ENCODE results near the gene ITGA2.

The ITGA2 gene

DNA sequence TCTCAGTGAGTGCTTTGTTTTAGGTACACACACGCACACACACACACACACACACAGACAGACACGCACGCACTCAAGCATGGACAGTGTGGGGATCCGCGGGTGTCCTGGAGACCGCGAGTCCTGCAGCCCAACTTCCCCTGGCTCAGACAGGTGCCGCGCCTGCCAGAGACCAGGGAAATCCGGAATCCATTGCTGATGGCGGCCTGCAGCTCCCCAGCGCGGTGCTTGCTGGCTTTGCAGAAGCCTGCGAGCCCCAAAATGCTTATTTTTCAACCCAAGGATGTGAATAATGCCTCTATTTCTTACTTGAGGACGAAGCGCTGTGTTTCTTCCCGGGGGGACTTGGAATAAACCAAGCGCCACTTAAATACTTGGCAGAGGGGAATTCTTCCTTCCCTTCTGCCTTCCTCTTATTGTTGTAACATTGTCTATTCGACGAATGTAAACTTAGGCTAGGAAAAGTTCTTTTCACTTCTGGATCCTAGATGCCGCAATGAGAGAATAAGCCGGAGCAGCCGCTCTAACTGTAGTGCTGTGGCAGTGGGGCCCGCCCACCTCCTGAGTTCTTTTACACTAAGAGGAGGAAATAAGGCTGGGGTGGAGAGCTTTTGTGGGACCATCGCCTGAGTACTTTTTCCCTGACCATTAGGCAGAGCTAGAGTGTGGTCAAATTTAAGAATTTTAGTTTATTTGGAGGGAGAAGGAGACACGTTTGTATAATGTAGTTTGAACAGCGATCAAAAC, 802 bp downstream of the ITGA2 start:
- no peak for DNase-seq

DNA sequence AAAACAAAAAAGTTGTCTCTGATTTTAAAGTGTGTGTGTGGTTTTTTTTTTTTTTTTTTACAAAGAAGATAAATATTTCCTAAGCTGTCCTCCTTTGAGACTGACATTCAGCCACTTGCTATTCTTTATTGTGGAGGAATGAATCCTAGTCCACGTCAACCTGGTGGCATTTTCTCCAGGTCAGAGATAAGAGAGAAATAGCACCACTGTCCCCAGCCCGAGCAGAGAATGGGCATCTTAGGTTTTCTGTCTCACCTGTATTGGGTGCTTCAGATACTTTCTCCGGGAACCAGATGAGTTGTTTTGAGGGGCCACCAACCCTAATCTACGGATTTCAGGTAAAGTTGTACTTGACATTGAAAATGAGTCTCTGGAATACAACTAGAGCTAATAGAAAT, 1.4 kb downstream of the ITGA2 start:
- no peak for DNase-seq

DNA sequence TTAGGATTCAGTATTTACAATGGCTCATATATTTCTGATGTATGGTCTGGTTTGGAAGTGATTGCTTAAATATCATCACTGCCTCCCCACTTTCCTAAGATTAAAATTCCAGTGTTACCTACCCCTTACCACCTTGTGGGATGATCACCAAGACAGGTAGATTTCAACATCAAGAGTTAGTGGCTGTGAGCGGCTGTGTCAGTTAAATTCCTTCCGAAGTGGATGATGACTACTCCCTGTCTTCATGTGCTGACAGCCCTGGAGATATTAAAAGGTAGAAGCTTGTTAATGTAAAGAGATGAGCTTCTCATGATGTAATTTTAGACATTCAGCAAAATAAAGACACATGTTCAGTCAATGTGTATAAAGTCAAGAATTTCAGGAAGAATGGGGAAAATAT, 4.2 kb downstream of the ITGA2 start:
- DNase-seq, result no peak

DNA sequence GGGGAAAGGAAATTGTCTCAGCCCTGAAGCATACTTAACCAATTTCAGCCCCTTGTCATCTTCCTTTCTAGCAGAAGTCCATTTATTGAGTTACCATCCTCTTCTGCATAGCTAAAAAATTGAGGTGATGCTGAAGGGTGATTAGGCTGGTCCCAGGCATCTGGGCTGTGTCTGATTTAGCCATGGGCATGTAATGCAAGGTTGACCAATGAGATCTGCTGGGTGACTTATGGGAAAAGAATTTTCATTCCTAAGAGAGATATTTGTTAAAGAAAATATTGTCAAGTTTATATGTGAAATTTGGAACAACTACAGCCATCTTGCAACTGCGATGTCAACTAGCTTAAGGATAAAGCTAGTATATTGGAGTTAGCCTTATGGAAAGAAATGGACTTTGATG, 5.1 kb downstream of the ITGA2 start:
- DNase-seq, result no peak

DNA sequence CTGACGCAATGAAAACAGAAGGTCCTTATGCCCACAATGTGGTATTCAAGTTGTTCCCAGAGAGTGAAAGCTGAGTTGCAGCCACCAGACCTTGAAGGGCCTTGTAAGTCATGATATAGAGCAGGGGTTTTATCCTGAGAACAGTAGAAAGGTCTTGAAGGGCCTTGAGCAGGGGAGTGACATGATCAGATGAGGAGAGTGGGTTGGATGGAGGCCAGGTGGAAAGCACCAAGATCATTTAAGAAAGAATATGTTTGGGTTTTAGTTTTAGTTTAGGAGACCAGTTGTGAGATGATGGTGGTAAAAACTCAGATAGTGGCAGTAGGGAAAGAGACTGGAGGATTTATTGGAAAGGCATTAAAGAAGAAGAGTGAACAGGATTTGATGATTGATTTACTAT, 5.9 kb downstream of the ITGA2 start:
- no peak for DNase-seq

DNA sequence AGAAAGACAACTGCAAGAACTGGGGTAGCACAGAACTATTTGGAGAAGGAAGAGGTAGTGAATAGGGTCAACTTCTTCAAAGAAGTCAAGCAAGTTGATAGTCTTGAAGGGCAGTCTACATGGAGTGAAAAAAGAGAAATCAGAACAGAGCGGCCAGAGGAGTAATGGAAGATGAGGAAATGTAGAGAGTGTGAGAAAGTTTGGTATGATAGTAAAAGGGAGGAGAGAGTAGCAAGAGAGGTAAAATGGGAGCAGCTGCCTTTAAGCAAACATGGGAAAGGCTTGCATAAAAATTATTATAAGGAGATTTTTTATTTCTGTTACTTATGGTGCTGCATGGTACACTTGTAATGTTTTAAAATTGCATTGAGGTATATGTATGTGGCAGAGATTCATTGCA, 6.8 kb downstream of the ITGA2 start:
- DNase-seq, result no peak

DNA sequence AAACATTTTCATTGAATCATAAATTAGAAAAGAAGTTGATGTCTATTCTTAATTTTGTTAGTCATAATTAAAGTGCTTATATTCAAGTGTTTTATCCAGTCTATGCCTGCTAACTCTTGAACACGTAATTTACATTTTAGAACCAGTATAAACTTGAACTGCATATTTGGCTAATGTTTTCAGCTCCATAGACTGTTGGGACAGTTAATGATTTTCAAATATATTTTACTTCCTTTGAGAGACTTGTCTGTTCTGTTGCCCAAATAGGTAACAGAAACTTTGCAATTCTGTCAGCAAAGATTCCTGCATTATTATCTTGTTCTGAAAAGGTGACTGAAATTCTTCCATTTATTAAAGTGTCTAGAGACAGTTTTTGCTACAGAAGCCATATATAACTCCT, 7.8 kb downstream of the ITGA2 start:
- DNase-seq, result no peak

DNA sequence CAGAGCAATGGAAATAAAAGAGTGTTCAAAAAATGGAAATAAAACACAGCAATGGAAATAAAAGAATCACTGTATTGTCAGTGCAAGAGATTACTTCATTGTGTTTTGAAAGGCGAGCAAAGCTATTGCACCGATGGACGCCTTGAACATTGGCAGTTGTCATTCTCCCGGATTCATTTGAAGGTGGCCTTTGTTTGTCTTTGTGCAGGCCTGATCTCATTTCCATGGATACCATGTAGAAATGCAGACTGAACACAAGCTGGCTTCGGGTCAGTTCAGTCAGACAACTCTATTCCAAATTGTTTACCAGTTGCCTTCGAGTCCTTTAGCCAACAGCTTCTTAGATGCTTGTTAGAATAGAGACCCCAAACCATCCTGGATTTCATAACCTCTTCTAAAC, 8.3 kb downstream of the ITGA2 start:
- no peak for DNase-seq

DNA sequence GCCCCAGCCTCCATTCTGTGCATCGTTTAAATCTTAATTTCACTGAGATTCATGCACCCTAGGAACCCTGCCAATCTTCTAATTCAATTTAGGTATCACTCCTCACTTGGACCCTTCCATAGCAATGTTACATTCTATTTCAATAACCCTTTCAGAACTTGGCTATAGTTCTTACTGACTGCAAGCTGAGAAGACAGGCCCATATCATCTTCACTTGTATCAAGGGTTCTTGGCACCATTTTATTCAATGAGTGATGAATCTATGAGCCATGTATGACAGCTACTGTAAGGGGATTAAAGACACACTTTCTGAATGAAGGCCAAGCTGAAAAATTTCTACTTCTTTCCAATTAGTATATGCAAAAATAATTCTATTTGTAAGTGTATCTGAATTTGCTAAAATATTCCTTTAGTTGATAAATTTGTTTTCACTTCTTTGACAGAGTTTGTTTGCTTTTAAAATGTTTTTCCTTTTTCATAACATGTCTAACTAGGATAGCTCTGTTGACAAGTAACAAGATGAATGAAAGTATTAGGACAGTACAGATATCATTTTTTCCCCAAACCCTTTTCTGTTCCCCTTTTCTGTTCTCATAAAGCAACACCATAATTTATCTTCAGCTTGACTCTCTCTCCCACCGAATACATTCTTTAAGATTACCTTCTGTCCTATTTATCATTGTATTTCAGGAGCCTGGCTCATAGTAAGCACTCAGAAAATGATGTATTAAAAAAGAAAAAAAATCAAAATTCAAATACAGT, 9.6 kb downstream of the ITGA2 start:
- no peak for DNase-seq

DNA sequence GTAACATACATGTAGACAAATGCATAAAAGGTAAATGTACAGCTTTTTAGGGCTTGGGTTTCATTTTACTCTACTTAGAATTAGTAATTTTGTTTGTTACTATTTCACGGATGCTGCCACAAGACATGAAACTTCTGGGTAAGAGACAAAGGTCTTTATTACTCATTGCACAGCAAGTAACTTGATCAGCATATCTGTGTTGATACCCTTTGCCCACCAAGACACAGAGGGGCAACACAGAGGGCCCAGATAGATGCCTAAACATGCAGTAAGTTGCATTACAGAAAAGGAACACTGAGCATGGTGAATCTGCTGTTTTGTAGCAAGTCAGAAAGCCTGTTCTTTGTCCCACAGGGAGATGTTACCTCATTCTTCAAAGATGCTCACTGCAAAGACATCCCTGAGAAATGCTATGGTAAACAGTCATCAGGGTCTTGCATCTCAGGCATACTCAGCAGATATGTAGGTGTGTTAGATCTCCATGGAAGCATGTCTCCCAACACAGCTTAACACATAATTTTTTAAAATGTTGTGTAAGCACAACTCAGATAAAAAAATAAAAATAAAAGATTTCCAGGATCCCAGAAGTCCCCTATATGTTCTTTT, 10.3 kb downstream of the ITGA2 start:
- no peak for DNase-seq

DNA sequence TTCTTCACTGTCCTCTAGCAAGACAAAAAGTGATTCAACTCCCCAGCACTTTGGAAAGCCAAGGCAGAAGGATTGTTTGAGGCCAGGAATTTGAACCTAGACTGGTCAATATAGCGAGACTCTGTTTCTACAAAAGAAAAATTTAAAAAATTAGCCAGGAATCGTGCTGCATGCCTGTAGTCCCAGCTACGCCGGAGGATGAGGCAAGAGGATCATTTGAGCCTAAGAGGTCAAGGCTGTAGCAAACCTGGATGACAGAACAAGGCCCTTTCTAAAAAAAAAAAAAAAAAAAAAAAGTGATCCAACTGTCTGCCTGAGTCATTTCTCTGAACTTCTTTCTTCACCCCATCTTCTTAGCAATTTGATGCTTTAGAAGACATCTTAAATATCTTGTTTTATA, 12.4 kb downstream of the ITGA2 start:
- DNase-seq, result no peak

DNA sequence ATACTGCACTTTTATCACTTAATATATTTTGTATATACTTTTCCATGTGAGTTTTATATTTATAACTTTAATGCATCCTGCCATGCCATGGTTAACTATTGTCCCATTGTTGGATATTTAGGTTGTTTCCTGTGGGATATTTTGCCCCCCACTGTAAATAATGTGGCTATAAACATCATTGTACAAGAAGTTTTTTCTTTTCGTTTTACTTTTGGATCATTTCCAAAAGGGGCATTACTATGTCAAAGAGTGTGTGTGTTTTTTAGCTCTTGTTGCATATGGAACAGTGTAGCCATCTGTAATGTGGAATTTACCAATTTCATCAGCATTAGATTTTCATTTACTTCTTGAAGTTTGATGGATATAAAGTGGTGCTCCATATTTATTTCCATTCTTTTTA, 13.3 kb downstream of the ITGA2 start:
- DNase-seq, result no peak

DNA sequence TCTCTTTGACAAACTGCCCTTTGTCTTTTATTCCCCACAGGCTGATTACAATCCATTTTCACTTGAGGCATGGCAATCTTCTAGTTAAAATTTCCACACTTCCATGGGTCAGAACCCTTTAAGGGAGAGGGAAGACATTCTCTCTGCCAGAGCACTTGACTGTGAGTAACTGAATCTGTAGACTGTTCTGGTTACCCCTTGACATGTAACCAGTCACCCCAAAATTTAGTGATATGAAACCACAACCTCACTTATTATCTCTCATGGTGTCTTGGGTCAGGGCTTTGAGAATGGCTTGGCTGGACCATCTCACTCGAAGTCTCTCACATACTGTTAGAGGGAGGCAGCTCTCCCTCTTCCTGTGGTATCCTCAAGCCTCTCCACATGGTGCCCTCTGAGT, 14.0 kb downstream of the ITGA2 start:
- DNase-seq, result no peak

DNA sequence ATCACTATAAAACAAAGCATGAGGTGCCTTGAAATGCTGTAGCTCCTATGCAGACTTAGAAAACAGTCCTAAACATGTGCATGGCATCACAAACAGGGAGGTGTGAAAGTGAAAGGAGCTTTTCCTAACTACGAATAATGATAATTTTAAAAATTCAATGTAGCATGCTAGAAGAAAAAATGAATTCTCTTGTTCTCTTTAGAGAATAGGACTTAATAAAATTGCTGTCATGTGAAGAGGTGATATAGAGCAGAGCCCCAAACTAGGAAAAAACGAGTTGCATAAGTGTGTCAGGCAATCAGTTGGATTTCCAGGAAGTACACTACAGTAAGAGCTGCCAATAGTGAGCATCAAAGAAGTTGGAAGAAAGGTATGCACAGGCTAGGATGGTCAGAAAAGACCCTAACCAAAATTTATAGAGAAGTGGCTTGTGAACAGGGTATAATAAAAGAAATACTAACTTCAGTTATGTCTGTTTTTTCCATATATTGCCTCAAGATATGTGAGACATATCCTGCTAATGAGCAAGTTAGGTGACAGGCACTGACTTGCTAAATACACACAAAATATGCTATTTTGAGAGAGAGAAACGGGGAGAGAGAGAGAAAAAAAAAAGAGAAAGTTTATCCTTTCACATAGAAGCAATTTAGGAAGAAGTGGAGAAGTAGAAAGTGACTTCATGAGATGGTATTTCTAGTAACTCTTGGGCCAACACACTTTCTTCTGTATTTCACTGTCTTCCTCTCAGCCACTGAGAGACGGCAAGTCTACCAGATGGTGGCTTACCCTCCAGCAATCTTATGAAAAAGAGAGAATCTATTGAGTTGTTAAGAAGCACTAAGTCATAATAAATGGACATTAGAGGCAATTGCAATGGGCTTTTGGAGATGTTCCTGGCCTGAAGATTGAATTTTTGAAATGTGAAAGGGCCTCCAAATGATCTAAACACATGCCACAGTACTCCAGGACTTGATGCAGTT, 18.0 kb downstream of the ITGA2 start:
- DNase-seq, result no peak

DNA sequence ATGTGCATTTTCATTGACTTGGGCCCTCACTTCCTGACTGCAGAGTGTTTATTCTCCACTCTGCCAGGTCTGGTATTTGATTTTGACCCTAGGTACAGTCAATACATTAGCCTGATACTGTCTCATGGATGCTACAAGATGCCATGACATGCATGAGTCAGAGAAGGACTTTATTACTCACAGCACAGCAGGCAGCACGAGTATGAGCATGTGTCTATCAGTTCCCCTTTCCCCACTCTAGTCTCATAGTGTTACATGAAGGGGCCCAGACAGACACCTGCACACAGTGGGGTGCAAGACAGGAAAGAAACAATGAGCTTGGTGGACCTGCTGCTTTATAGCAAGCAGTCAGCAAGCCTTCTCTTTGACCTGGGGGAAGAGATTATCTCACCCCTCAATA, 19.6 kb downstream of the ITGA2 start:
- DNase-seq, result no peak

DNA sequence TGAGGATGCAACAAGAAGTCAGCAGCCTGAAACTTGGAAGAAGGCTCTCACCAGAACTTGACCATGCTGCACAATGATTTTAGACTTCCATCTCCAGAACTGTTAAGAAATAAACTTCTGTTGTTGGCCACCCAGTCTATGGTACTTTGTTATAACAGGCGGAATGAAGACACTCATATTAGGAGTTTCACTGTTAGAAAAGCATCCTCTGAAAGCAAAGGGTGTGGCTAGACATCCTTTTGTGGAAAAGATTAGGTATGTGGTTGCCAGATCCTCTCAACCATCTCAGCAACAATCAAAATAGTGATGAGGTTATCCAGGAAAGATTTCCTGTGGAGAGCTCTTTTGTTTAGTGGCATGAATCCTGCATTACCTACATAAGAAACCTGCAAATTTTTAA, 20.7 kb downstream of the ITGA2 start:
- no peak for DNase-seq

DNA sequence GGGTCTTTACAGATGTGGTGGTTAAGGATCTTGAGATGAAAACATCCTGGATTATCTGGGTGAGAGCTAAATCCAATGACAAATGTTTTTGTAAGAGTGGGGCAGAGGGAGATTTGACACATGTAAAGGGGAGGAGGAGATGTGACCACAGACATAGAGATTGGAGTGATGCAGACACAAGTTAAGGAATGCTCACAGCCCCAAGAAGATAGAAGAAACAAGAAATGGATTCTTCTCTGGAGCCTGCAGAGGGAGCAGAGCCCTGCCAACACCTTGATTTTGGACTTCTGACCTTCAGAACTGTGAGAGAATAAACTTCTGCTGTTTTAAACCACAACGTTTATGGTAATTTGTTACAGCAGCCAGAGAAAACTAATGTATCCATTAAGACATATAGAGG, 21.7 kb downstream of the ITGA2 start:
- no peak for DNase-seq

DNA sequence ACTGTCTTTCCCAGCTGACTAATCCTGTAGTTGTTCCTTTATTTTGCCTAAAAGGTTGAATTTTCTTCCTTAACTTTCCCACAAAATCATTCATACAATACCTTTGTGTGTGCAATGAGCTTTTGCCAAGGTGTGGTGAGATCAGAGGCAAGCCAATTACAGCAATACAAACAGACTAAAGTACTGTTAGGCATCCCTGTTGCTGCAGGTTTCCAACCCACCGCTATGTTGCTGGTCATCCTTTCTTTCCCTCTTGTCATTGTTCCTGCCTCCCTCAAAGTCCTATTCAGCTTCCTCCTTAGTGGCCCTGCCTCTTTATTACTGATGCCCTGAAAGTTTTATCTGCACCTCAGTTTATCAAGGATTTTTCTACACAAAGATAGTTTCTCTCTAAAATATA, 22.1 kb downstream of the ITGA2 start:
- no peak for DNase-seq

DNA sequence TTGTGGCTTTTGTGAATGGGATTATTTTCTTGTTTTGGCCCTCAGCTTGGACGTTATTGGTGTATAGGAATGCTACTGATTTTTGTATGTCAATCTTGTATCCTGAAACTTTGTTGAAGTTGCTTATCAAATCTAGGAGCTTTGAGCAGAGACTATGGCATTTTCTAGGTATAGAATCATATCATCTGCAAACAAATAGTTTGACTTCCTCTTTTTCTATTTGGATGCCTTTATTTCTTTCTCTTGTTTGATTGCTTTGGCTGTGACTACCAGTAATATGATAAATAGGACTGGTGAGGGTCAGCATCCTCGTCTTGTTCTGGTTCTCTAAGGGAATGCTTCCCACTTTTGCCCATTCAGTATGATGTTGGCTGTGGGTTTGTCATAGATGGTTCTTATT, 24.7 kb downstream of the ITGA2 start:
- DNase-seq, result no peak

DNA sequence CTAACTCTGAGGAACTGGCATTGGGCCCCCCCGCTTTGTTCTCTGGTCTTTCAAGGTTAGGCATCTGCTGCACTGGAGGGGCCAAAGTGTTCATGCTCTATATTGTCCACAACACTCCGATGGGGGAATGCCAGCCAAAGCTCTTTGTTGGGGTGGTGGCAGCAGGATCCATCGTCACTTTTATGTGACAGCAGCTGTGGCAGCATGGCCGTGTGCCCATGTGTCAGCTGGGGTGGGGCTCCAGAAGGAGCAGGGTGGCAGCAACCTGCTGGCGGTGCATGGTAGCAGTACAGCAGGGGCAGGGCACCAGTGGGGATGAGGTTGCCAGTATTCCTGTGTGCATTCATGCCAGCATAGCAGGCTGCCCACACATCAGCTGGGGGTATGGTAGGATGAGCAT, 28.2 kb downstream of the ITGA2 start:
- no peak for DNase-seq

DNA sequence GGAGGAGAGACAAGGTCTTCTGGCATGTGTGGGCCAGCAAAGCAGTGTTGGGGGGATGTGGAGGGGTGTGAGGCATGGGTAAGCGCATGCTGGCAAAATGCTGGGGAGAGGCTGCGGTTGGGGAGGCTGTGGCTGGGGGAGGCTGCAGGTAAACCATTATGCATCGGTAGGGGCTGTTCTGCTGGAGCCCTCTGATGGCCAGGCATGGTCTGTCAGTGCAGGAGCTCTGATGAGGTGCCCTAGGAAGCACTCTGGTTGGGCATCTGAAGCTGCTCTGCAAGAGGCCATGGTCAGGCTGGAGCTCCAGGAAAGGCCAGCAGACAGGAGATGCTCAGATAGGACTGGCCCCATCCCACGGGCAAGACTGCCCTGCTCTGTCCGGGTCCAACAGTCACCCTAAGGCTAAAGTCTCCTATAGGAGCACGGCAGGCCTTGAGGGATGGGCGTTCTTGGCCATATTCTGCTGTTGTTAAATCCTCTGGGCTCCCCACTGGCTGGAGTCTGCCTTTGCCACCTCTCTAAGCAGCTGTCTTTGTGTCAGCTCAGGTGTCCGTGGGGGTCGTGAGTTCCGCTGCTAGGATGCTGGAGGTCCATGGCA, 28.7 kb downstream of the ITGA2 start:
- DNase-seq, result no peak

DNA sequence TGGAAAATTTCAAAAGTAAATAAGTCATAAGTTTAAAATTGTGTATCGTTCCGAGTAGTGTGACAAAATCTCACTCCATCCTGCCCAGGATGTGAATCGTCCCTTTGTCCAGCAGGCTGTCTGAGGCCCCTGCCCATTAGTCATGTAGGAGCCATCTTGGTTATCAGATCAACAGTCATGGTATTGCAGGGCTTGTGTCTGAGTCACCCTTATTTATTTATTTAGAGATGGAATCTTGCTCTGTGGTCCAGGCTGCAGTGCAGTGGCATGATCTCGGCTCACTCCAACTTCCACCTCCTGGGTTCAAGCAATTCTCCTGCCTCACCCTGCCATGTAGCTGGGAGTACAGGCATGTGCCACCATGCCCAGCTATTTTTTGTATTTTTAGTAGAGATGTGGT, 30.2 kb downstream of the ITGA2 start:
- DNase-seq, result no peak
